Prostate gland (tissue), 2 donors: ENCODE measurements around the gene CLMP.

Experiments
- POLR2A ChIP-seq: fragments of 450-650 bp; IDR thresholded peaks from one replicate; pipeline ENCODE4 v1.6.1; 2016; ENCODE audit warnings: antibody characterized with exemption, mild to moderate bottlenecking
- TF ChIP-seq, protein P1 (sequence below), 4 experiments: fragments of 200-600 bp in 2 of 4; fragments of 450-650 bp in 2 of 4; sonication (generic) in 2 of 4; IDR thresholded peaks; 1 replicate in 3 of 4; 2 replicates in 1 of 4; pipeline ENCODE4 v1.5.1; 2016 to 2019; ENCODE audit warnings: antibody characterized with exemption in 4 of 4, mild to moderate bottlenecking in 2 of 4, moderate library complexity in 2 of 4

- TF ChIP-seq, protein P1, sequence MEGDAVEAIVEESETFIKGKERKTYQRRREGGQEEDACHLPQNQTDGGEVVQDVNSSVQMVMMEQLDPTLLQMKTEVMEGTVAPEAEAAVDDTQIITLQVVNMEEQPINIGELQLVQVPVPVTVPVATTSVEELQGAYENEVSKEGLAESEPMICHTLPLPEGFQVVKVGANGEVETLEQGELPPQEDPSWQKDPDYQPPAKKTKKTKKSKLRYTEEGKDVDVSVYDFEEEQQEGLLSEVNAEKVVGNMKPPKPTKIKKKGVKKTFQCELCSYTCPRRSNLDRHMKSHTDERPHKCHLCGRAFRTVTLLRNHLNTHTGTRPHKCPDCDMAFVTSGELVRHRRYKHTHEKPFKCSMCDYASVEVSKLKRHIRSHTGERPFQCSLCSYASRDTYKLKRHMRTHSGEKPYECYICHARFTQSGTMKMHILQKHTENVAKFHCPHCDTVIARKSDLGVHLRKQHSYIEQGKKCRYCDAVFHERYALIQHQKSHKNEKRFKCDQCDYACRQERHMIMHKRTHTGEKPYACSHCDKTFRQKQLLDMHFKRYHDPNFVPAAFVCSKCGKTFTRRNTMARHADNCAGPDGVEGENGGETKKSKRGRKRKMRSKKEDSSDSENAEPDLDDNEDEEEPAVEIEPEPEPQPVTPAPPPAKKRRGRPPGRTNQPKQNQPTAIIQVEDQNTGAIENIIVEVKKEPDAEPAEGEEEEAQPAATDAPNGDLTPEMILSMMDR (IDR thresholded peaks at IDR 0.05): no peak
- TF ChIP-seq POLR2A: no peak
These were observed 49.8 kb downstream of the CLMP start for GRCh38 chr11:123145220-123145619.
